Measurements from ENCODE around the gene TBC1D22A. TPM values are rescaled to one million over a fixed set of nuclear protein-coding genes. Genes with fewer than 3 reads are reported as not detected.

TBC1D22A gene
- total RNA-seq, 4 donors from 2014 or later, result 9.2 to 45.3 (median 22.8) TPM

- H3K27me3 ChIP-seq, result no peaks in the 10 kb centered on the region
- no peaks in the 10 kb centered on the region for H3K36me3 ChIP-seq
- TF ChIP-seq POLR2A (IDR thresholded peaks at IDR 0.05) (no peak), CTCF (IDR thresholded peaks at IDR 0.05) (no peak)
- H3K27ac ChIP-seq, result no peak overlapping the region
- no peak overlapping the region for H3K4me3 ChIP-seq
- DNase-seq, result no peak
- intact Hi-C loops (cut with DNase I; ENCODE audit: low total_unique reads), result no loop called here
- no peaks in the 10 kb centered on the region for H3K9me3 ChIP-seq
- H3K4me1 ChIP-seq, result no peaks in the 10 kb centered on the region
These were observed 309.6 kb downstream of the TBC1D22A start for GRCh38 chr22:47071807-47072641.

GRCh38 chr22:47072642-47072967 lies 310.2 kb downstream of the TBC1D22A start:
- Histone ChIP-seq H3K4me1 (no peaks in the 10 kb centered on the region), H3K9me3 (no peaks in the 10 kb centered on the region), H3K36me3 (no peaks in the 10 kb centered on the region), H3K4me3 (no peak overlapping the region), H3K27me3 (no peaks in the 10 kb centered on the region), H3K27ac (no peak overlapping the region)
- TF ChIP-seq POLR2A (IDR thresholded peaks at IDR 0.05), result no peak
- no peak for TF ChIP-seq CTCF (IDR thresholded peaks at IDR 0.05)
- intact Hi-C loops (cut with DNase I; ENCODE audit: low total_unique reads), result no loop called here
- DNase-seq, result no peak

- Histone ChIP-seq H3K27ac (no peak overlapping the region), H3K27me3 (no peaks in the 10 kb centered on the region), H3K9me3 (no peaks in the 10 kb centered on the region), H3K4me1 (no peaks in the 10 kb centered on the region), H3K4me3 (no peak overlapping the region), H3K36me3 (no peaks in the 10 kb centered on the region)
- intact Hi-C loops (cut with DNase I; ENCODE audit: low total_unique reads), result no loop called here
- TF ChIP-seq POLR2A (IDR thresholded peaks at IDR 0.05), result no peak
- TF ChIP-seq CTCF (IDR thresholded peaks at IDR 0.05), result no peak
- DNase-seq, result no peak
These were observed 310.6 kb downstream of the TBC1D22A start for GRCh38 chr22:47073075-47073474.

GRCh38 chr22:47074105-47074504 lies 311.7 kb downstream of the TBC1D22A start:
- no peaks in the 10 kb centered on the region for H3K4me1 ChIP-seq
- no peaks in the 10 kb centered on the region for H3K27me3 ChIP-seq
- H3K36me3 ChIP-seq, result no peaks in the 10 kb centered on the region
- intact Hi-C loops (cut with DNase I; ENCODE audit: low total_unique reads), result no loop called here
- TF ChIP-seq POLR2A (IDR thresholded peaks at IDR 0.05) (no peak), CTCF (IDR thresholded peaks at IDR 0.05) (no peak)
- H3K27ac ChIP-seq, result no peak overlapping the region
- no peaks in the 10 kb centered on the region for H3K9me3 ChIP-seq
- DNase-seq, result no peak
- H3K4me3 ChIP-seq, result no peak overlapping the region

- Histone ChIP-seq H3K27ac (no peak overlapping the region), H3K36me3 (no peaks in the 10 kb centered on the region), H3K4me1 (no peaks in the 10 kb centered on the region), H3K27me3 (no peaks in the 10 kb centered on the region), H3K9me3 (no peaks in the 10 kb centered on the region), H3K4me3 (no peak overlapping the region)
- no peak for TF ChIP-seq CTCF (IDR thresholded peaks at IDR 0.05)
- TF ChIP-seq POLR2A (IDR thresholded peaks at IDR 0.05), result no peak
- no peak for DNase-seq
- intact Hi-C loops (cut with DNase I; ENCODE audit: low total_unique reads), result no loop called here
These were observed 313.1 kb downstream of the TBC1D22A start for GRCh38 chr22:47075568-47075967.
